Tibial artery (tissue), 4 donors: ENCODE measurements around the gene VPS52.

Experiments
- DNase-seq, 2 donors: peaks; one replicate each; pipeline ENCODE4 v3.0.0-alpha.2; 2019
- H3K27ac ChIP-seq, 2 donors: fragments of 200-600 bp; sonication (generic) in 1 of 2; 1 replicate in 1 of 2; 2 replicates in 1 of 2; pipeline ENCODE4 v1.5.1; 2018 to 2019; ENCODE audit warnings: mild to moderate bottlenecking in 1 of 2
- H3K27me3 ChIP-seq, 2 donors: fragments of 200-600 bp; sonication (generic) in 1 of 2; one replicate each; pipeline versions ENCODE4 v1.5.1 to v1.6.0; 2016 to 2019
- H3K36me3 ChIP-seq, 3 donors: fragments of 200-600 bp; sonication (generic) in 2 of 3; one replicate each; pipeline ENCODE4 v1.5.1; 2016 to 2019; ENCODE audit warnings: mild to moderate bottlenecking in 2 of 3
- H3K4me1 ChIP-seq, 4 donors: fragments of 200-600 bp; sonication (generic) in 2 of 4; 1 replicate in 3 of 4; 2 replicates in 1 of 4; pipeline ENCODE4 v1.5.1; 2016 to 2019
- H3K4me3 ChIP-seq, 2 donors: fragments of 200-600 bp; sonication (generic) in 1 of 2; 1 replicate in 1 of 2; 2 replicates in 1 of 2; pipeline ENCODE4 v1.5.1; 2018 to 2019; ENCODE audit warnings: mild to moderate bottlenecking in 2 of 2
- H3K9me3 ChIP-seq, 3 donors: fragments of 200-600 bp; sonication (generic) in 1 of 3; one replicate each; pipeline ENCODE4 v1.5.1; 2016 to 2019
- intact Hi-C: fragments of 100-400 bp; cut with DNase I; formaldehyde crosslinking; loops from one replicate; pipeline ENCODE4 v1.15.0; 2023; ENCODE audit warnings: low total_unique reads
- TF ChIP-seq, protein P1 (sequence below), 2 experiments: fragments of 200-600 bp in 1 of 2; fragments of 450-650 bp in 1 of 2; IDR thresholded peaks; one replicate each; pipeline ENCODE4 v1.5.1; 2017 to 2019; ENCODE audit warnings: antibody characterized with exemption in 2 of 2, mild to moderate bottlenecking in 1 of 2, moderate library complexity in 1 of 2

VPS52 gene

GRCh38 chr6:33299237-33299944 lies 27.7 kb upstream of the VPS52 start:
- H3K27ac ChIP-seq: peak overlapping the region; percentile 94 to 97

DNA sequence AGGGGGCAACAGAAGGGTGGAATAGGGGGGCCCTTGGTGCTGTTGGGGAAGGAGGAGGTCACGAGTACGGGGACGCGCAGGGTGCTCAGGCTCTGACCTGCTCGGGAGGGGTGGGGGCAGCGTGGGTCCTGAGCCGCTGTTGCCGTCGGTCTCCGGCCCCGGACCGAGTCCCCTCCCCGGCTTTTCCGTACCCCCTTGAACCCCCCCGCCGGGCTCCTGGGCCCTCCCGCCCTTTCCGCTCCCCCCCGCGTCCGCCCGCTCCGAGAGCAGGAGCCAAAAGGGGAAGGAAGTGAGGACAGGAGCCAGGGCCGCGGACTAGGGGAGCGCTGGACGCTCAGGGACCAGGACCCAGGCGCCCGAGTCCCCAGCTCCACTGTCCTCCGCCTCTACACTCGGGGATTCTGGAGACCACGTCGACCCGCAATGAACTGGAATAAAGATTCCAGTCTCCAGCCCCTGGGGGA lies 27.1 kb upstream of the VPS52 start, which contains the start of gene RGL2:
TSS of gene RGL2 (minus strand) at position 170 of the 464 bp plus-strand sequence. CDS start 332 bp downstream, outside the sequence.
- TF ChIP-seq, protein P1, sequence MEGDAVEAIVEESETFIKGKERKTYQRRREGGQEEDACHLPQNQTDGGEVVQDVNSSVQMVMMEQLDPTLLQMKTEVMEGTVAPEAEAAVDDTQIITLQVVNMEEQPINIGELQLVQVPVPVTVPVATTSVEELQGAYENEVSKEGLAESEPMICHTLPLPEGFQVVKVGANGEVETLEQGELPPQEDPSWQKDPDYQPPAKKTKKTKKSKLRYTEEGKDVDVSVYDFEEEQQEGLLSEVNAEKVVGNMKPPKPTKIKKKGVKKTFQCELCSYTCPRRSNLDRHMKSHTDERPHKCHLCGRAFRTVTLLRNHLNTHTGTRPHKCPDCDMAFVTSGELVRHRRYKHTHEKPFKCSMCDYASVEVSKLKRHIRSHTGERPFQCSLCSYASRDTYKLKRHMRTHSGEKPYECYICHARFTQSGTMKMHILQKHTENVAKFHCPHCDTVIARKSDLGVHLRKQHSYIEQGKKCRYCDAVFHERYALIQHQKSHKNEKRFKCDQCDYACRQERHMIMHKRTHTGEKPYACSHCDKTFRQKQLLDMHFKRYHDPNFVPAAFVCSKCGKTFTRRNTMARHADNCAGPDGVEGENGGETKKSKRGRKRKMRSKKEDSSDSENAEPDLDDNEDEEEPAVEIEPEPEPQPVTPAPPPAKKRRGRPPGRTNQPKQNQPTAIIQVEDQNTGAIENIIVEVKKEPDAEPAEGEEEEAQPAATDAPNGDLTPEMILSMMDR (IDR thresholded peaks at IDR 0.05): no peak
- H3K4me1 ChIP-seq: peaks cover 0 to 42% (median 24%) of the 10 kb centered on the region in 4 donors
- DNase-seq: peak; percentile 88 to 95
- H3K36me3 ChIP-seq: peaks cover 6 to 50% (median 30%) of the 10 kb centered on the region in 3 donors
- intact Hi-C loops: loop anchor here (10.0 kb wide), 1 partner anchor 116 kb away; the partner anchor contains the start of genes CUTA and PHF1
- H3K27ac ChIP-seq: peak within 1 kb of the TSS; percentile 94 to 97
- peak within 1 kb of the TSS; percentile 76 to 79 for H3K4me3 ChIP-seq
- H3K9me3 ChIP-seq: no peaks in the 10 kb centered on the region
- no peaks in the 10 kb centered on the region for H3K27me3 ChIP-seq

More at GRCh38 chr6:33299237-33299944, 27.7 kb upstream of the VPS52 start:
- peak; percentile 89 to 96 for DNase-seq
- no peaks in the 10 kb centered on the region for H3K27me3 ChIP-seq
- intact Hi-C loops: loop anchor here (10.0 kb wide), 1 partner anchor 115 kb away; the partner anchor contains the start of genes CUTA and PHF1
- H3K4me1 ChIP-seq: peaks cover 0 to 42% (median 24%) of the 10 kb centered on the region in 4 donors
- H3K9me3 ChIP-seq: no peaks in the 10 kb centered on the region
- H3K4me3 ChIP-seq: peak overlapping the region; percentile 76 to 79
- TF ChIP-seq, protein P1 (IDR thresholded peaks at IDR 0.05): peak; percentile 65 to 68
- H3K36me3 ChIP-seq: peaks cover 11 to 50% (median 33%) of the 10 kb centered on the region in 3 donors

DNA sequence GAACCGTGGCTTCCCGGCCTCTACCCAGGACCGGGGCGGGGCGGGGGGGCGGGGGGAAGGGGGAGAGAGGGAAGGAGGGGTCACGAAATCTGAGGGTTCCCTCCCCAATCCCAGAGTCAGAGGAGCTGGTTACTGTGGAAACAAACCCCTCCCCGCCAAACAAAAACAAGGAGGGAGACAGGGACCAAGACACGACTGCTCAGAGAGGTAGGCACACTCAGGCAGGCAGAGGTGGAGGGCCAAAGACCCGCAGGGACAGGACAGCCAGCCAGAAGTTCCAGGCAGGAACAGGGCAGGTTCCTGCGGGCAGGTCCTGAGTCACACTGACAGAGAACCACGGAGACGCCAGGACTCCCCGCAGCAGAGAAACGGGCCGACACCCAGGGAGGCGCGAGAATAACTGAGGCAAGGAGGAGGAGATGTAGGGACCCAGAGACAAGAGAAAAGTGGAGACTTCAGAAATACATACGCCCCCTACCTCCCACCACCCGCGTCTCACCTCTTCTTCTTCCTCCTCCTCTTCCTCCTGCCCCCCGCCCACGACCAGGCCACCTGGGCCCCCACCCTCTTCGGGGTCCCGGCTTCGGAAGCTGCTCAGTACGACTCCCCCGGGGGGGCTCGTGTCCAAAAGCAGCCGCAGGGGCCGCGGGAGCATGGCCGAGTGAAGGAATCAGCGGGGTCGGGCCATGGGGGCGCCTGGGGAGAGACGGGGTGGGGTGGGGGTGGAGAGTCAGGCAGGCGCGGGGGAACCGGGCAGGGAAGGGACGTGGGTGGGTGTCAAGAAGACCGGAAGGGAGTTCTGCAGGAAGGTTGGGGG lies 26.5 kb upstream of the VPS52 start:
- Histone ChIP-seq H3K4me1 (peaks cover 0 to 42% (median 24%) of the 10 kb centered on the region in 4 donors), H3K9me3 (no peaks in the 10 kb centered on the region), H3K36me3 (peaks cover 7 to 50% (median 33%) of the 10 kb centered on the region in 3 donors), H3K4me3 (peak overlapping the region; percentile 76 to 79), H3K27ac (peak overlapping the region; percentile 94 to 97), H3K27me3 (no peaks in the 10 kb centered on the region)
- TF ChIP-seq, protein P1 (IDR thresholded peaks at IDR 0.05): no peak
- DNase-seq: peak; percentile 85 to 88
- intact Hi-C loops: loop anchor here (10.0 kb wide), 1 partner anchor 117 kb away; the partner anchor contains the start of genes CUTA and PHF1

- peaks cover 0 to 42% (median 24%) of the 10 kb centered on the region in 4 donors for H3K4me1 ChIP-seq
These were observed 25.8 kb upstream of the VPS52 start for GRCh38 chr6:33297406-33297955.

More at GRCh38 chr6:33297406-33297955, 25.8 kb upstream of the VPS52 start:
- Histone ChIP-seq H3K4me3 (peak overlapping the region; percentile 76 to 79), H3K9me3 (no peaks in the 10 kb centered on the region), H3K27me3 (no peaks in the 10 kb centered on the region), H3K27ac (peak overlapping the region; percentile 94 to 97), H3K36me3 (peaks cover 7 to 50% (median 36%) of the 10 kb centered on the region in 3 donors)
- intact Hi-C loops: loop anchor here (10.0 kb wide), 1 partner anchor 117 kb away; the partner anchor contains the start of genes CUTA and PHF1
- TF ChIP-seq, protein P1 (IDR thresholded peaks at IDR 0.05): no peak
- peak in 1 of 2 donors; percentile 76 for DNase-seq
